HepG2 (cell line): ENCODE data around the gene EDNRA. TPM values are rescaled to one million over a fixed set of nuclear protein-coding genes. Genes with fewer than 3 reads are reported as not detected.

Experiments
- ATAC-seq: fragments of 200-7000 bp; cut with Tn5 transposase; 3 replicates; pipeline ENCODE4 v1.9.1; 2020; ENCODE audit warnings: mild to moderate bottlenecking, moderate library complexity
- BruUV-seq: library from RNA; stranded (reverse); fragments of 400-500 nt; replicated peaks from 2 replicates; lab custom pipeline; 2021; lab: Mats Ljungman, UMichigan
- CTCF ChIA-PET: fragments of 300-600 bp; formaldehyde crosslinking; extraction: SDS; loops from one replicate; lab custom pipeline; 2021; ENCODE audit warnings: low total read pairs, inconsistent platforms, low intra/inter-chr PET ratio; lab: Yijun Ruan, JAX
- POLR2A ChIA-PET: fragments of 350-600 bp; sonication (Branson Sonifier 250); formaldehyde crosslinking; loops from one replicate; lab custom pipeline; 2020; ENCODE audit warnings: antibody characterized with exemption, inconsistent platforms; lab: Yijun Ruan, JAX
- DNase-seq: peaks from one replicate; pipeline ENCODE4 v3.0.0-alpha.2; 2015; ENCODE audit warnings: low spot score
- FAIRE-seq: peaks from 3 replicates; lab custom pipeline; 2011; peaks lifted over from hg19 to GRCh38; lab: Jason Lieb, UNC
- H2AFZ ChIP-seq: one replicate; pipeline ENCODE4 v1.6.1; 2011; ENCODE audit warnings: low read length, inconsistent platforms
- H3K27ac ChIP-seq: fragments of 300-600 bp; 3 replicates; pipeline ENCODE4 v1.8.0; 2011; ENCODE audit warnings: mixed run types, mild to moderate bottlenecking, mixed read lengths, low read length, inconsistent platforms; ENCODE audit not compliant: insufficient read depth; ENCODE audit errors: extremely low read length
- H3K27me3 ChIP-seq, 2 experiments: fragments of 200-600 bp in 1 of 2; 2 replicates in 1 of 2; 3 replicates in 1 of 2; pipeline versions ENCODE4 v1.6.0 to v1.8.0; 2011; ENCODE audit warnings: low read length in 2 of 2, mild to moderate bottlenecking in 2 of 2, moderate library complexity in 2 of 2, inconsistent platforms in 1 of 2; ENCODE audit not compliant: insufficient read depth in 2 of 2, control insufficient read depth in 1 of 2
- H3K36me3 ChIP-seq, 2 experiments: fragments of 200-600 bp in 1 of 2; replicated peaks in 1 of 2; 2 replicates in 1 of 2; 3 replicates in 1 of 2; pipeline versions ENCODE4 v1.5.1 to v1.8.0; 2011; ENCODE audit warnings: low read length in 2 of 2, inconsistent platforms in 1 of 2; ENCODE audit not compliant: insufficient read depth in 2 of 2, control insufficient read depth in 1 of 2
- H3K4me1 ChIP-seq: 2 replicates; pipeline ENCODE4 v1.5.1; 2012; ENCODE audit warnings: low read length, inconsistent platforms; ENCODE audit not compliant: insufficient read depth
- H3K4me2 ChIP-seq: 2 replicates; pipeline ENCODE4 v1.6.0; 2011; ENCODE audit warnings: low read depth, low read length, inconsistent platforms
- H3K4me3 ChIP-seq, 3 experiments: fragments of 200-600 bp in 1 of 3; sonication (generic), shearing (Covaris generic) in 1 of 3; replicated peaks in 1 of 3; 2 replicates each; pipeline ENCODE4 v1.5.1; 2011 to 2016; ENCODE audit warnings: low read length in 3 of 3, inconsistent platforms in 2 of 3, low read depth in 2 of 3, mild to moderate bottlenecking in 2 of 3, control low read depth in 1 of 3, mixed read lengths in 1 of 3; ENCODE audit not compliant: insufficient read depth in 1 of 3
- H3K79me2 ChIP-seq: one replicate; pipeline ENCODE4 v1.6.1; 2011; ENCODE audit warnings: low read length, inconsistent platforms; ENCODE audit not compliant: insufficient read depth
- H3K9ac ChIP-seq: 2 replicates; pipeline ENCODE4 v1.6.0; 2011; ENCODE audit warnings: mild to moderate bottlenecking, low read depth, low read length, inconsistent platforms; ENCODE audit not compliant: insufficient read depth
- H3K9me3 ChIP-seq: 2 replicates; pipeline ENCODE4 v1.5.1; 2012; ENCODE audit warnings: mild to moderate bottlenecking, low read length
- H4K20me1 ChIP-seq: 2 replicates; pipeline ENCODE4 v1.6.0; 2011; ENCODE audit warnings: inconsistent platforms, mild to moderate bottlenecking, low read length, moderate library complexity; ENCODE audit not compliant: insufficient read depth
- DBP ChIP-seq: sonication (generic); formaldehyde crosslinking; IDR thresholded peaks from 2 replicates; pipeline ENCODE4 v1.4.0; 2020; ENCODE audit warnings: missing genetic modification reagents; ENCODE audit errors: not compliant biosample characterization
- FOXA1 ChIP-seq, 2 experiments: fragments of 450-650 bp in 1 of 2; sonication (generic) in 1 of 2; formaldehyde crosslinking in 1 of 2; IDR thresholded peaks; 2 replicates each; pipeline versions ENCODE4 v1.4.0 to v1.6.1; 2016 to 2020; ENCODE audit warnings: missing genetic modification reagents in 1 of 2
- FOXA3 ChIP-seq: IDR thresholded peaks from 2 replicates; pipeline ENCODE4 v1.6.1; 2016; ENCODE audit warnings: missing genetic modification reagents, missing compliant biosample characterization
- FOXK1 ChIP-seq: sonication (generic); formaldehyde crosslinking; IDR thresholded peaks from 2 replicates; pipeline ENCODE4 v1.4.0; 2020; ENCODE audit warnings: low read depth, missing genetic modification reagents, borderline replicate concordance
- FOXP1 ChIP-seq, 2 experiments: fragments of 450-650 bp in 1 of 2; IDR thresholded peaks; 2 replicates each; pipeline ENCODE4 v1.6.1; 2017 to 2018; ENCODE audit warnings: antibody characterized with exemption in 1 of 2
- HIVEP1 ChIP-seq: sonication (generic); formaldehyde crosslinking; IDR thresholded peaks from 2 replicates; pipeline ENCODE4 v1.4.0; 2020; ENCODE audit warnings: mild to moderate bottlenecking, missing genetic modification reagents
- RAD21 ChIP-seq: fragments of 450-650 bp; formaldehyde crosslinking; IDR thresholded peaks from 2 replicates; pipeline ENCODE4 v1.5.0; 2020; ENCODE audit warnings: mild to moderate bottlenecking
- SMC3 ChIP-seq: IDR thresholded peaks from 2 replicates; pipeline ENCODE4 v1.6.1; 2011; ENCODE audit warnings: low read length, improper control_type of control experiment
- STAG1 ChIP-seq: sonication (generic); formaldehyde crosslinking; IDR thresholded peaks from 2 replicates; pipeline ENCODE4 v1.4.0; 2020; ENCODE audit warnings: missing genetic modification reagents
- TARDBP ChIP-seq: sonication (generic); formaldehyde crosslinking; IDR thresholded peaks from 2 replicates; pipeline ENCODE4 v1.8.0; 2022; ENCODE audit warnings: mild to moderate bottlenecking, missing genetic modification reagents
- ZNF10 ChIP-seq: sonication (generic); formaldehyde crosslinking; IDR thresholded peaks from 2 replicates; pipeline ENCODE4 v1.4.0; 2020; ENCODE audit warnings: mild to moderate bottlenecking, low read depth, missing genetic modification reagents, borderline replicate concordance
- WGBS: methylation state at CpG from one replicate; pipeline ENCODE4 v1.1.6; 2017; ENCODE audit warnings: low lambda C conversion rate; 5-methylcytosine and 5-hydroxymethylcytosine counted together
- in situ Hi-C: cut with HindIII; loops from 2 replicates; pipeline ENCODE4 v1.10.0; 2017; ENCODE audit warnings: low pct_unique_long_range_greater_than_20kb; ENCODE audit not compliant: extremely low pct_ligation_motif_present
- intact Hi-C: fragments of 100-400 bp; cut with micrococcal nuclease; formaldehyde crosslinking; loops from one replicate; pipeline ENCODE4 v1.10.0; 2022; ENCODE audit not compliant: unreplicated experiment
- polyA plus RNA-seq, 8 experiments: library from polyadenylated mRNA; depleted of rRNA in 3 of 8; stranded (reverse) in 7 of 8; unstranded in 1 of 8; fragments of >200 nt; fragmentation: Illumina TruSeq in 4 of 8; extraction: Trizol in 4 of 8; gene quantifications; 2 replicates each; pipeline versions ENCODE4 v1.2.1 to v1.2.3, GENCODE V29; 2011 to 2016; ENCODE audit warnings: low read depth in 4 of 8, missing spikeins in 1 of 8, mixed read lengths in 1 of 8; ENCODE audit not compliant: insufficient read depth in 1 of 8
- total RNA-seq, 5 experiments: library from RNA; depleted of rRNA; stranded (reverse); fragments of >200 nt; fragmentation: Illumina TruSeq; extraction: Trizol; gene quantifications; 2 replicates each; pipeline ENCODE4 v1.2.3, GENCODE V29; 2016; ENCODE audit warnings: low read depth in 1 of 5
- TF ChIP-seq, protein P1 (sequence below): sonication (generic); formaldehyde crosslinking; IDR thresholded peaks from 2 replicates; pipeline ENCODE4 v1.5.0; 2020; ENCODE audit warnings: mild to moderate bottlenecking, missing genetic modification reagents, moderate library complexity

Gene EDNRA
- total and polyA plus RNA-seq, 2 of the 13 experiments (the other 11 are each of a cell fraction or from before 2014, with no cell fraction given), result not detected

DNA sequence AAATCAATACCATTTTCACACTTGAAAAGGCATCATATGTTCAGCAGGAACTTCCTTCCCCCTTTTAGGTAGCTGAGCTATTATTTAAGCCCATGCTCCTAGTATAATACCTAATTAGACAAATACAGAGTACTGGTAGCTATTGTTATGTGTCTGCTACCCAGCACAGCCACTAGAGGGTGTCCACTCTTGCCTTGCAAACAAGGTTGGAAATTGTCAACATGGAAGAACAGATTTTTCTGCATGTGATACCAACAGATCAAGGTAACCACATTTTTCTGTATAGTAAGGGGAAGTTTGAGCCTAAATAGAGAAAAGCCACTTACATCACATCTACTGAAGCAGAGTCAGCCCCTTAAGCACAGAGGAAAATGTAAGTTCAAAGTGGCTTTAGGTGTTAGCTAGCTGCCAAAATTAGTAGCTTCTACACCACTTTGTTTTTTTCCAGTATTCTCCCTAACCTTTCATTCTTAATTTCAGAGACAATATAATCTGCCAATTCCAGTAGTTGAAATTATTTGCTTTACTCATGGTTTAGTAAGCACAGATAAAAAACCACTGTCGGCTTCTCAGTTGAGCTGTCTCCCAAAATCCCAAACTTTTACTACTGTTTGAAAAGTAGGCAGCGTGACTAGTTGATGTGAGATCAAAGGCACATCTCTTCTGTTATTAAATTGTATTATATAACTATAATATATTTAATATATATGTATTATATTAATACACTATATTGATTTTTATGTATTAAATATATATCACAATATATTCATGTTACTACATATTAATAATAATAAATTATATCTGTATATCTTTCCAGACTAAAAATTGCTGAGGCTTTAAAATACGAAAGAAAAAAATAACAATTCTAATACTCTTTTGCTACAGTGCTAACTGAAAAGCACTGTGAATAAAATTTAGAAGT, 38.2 kb downstream of the EDNRA start:
- ChIA-PET CTCF (interaction anchor here (1.8 to 3.0 kb wide), 2 partner anchors 71 to 347 kb away, joined by 16 to 30 read pairs; no protein-coding TSS in a partner anchor), POLR2A (no interaction called here)
- Histone ChIP-seq H4K20me1 (no peaks in the 10 kb centered on the region), H2AFZ (no peak overlapping the region), H3K27me3 (no peaks in the 10 kb centered on the region), H3K4me3 (no peak overlapping the region), H3K36me3 (no peaks in the 10 kb centered on the region), H3K27ac (no peak overlapping the region), H3K4me2 (no peak overlapping the region), H3K9ac (no peak overlapping the region), H3K4me1 (no peaks in the 10 kb centered on the region), H3K9me3 (no peaks in the 10 kb centered on the region)
- DNase-seq (peak; percentile 39), ATAC-seq (peak; percentile 94)
- no TSS peak for BruUV-seq
- intact Hi-C loops, result loop anchor here (1.0 kb wide), 1 partner anchor 71 kb away; no protein-coding TSS in a partner anchor
- TF ChIP-seq STAG1 (CRISPR knock-in tag) (peak; percentile 69), FOXP1 (IDR thresholded peaks at IDR 0.05) (no peak), FOXP1 (CRISPR knock-in tag; IDR thresholded peaks at IDR 0.05) (no peak), DBP (CRISPR knock-in tag) (no peak), SMC3 (peak; percentile 86), FOXK1 (CRISPR knock-in tag) (peak; percentile 79; the same call in 1 of the 2 replicates), FOXA1 (IDR thresholded peaks at IDR 0.05) (no peak), FOXA1 (CRISPR knock-in tag; IDR thresholded peaks at IDR 0.05) (peak; percentile 89), HIVEP1 (CRISPR knock-in tag) (no peak), TARDBP (CRISPR knock-in tag) (0 out of 2 replicates have a peak, but pooled peaks have one; percentile 37), FOXA3 (CRISPR knock-in tag) (peak; percentile 84), ZNF10 (CRISPR knock-in tag) (no peak), RAD21 (CRISPR knock-in tag) (peak; percentile 39; the same call in 1 of the 2 replicates)
- TF ChIP-seq, protein P1, sequence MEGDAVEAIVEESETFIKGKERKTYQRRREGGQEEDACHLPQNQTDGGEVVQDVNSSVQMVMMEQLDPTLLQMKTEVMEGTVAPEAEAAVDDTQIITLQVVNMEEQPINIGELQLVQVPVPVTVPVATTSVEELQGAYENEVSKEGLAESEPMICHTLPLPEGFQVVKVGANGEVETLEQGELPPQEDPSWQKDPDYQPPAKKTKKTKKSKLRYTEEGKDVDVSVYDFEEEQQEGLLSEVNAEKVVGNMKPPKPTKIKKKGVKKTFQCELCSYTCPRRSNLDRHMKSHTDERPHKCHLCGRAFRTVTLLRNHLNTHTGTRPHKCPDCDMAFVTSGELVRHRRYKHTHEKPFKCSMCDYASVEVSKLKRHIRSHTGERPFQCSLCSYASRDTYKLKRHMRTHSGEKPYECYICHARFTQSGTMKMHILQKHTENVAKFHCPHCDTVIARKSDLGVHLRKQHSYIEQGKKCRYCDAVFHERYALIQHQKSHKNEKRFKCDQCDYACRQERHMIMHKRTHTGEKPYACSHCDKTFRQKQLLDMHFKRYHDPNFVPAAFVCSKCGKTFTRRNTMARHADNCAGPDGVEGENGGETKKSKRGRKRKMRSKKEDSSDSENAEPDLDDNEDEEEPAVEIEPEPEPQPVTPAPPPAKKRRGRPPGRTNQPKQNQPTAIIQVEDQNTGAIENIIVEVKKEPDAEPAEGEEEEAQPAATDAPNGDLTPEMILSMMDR (CRISPR knock-in tag), result peak; percentile 78
- TF ChIP-seq, all 625 proteins: peak for 8
- 44% methylated on average over 3 of the region's 3 CpGs for WGBS
- FAIRE-seq, result peak; percentile 60
- no peaks in the 10 kb centered on the region for H3K79me2 ChIP-seq
- in situ Hi-C loops, result loop anchor here (5.0 kb wide), 1 partner anchor 68 kb away; no protein-coding TSS in a partner anchor
